HCT116 (cell line): ENCODE results near the gene GCK.

Source experiments
- CBX3 ChIP-seq: IDR thresholded peaks from 2 replicates; pipeline ENCODE4 v1.6.1; 2012; ENCODE audit warnings: low read depth
- CTCF ChIP-seq, 3 experiments: fragments of 200-600 bp in 1 of 3; sonication (generic) in 1 of 3; IDR thresholded peaks in 2 of 3; conservative IDR thresholded peaks in 1 of 3; 2 replicates each; pipeline ENCODE4 v1.5.1; 2012 to 2017; ENCODE audit warnings: low read depth in 2 of 3, low read length in 2 of 3, antibody characterized with exemption in 1 of 3, borderline replicate concordance in 1 of 3, control low read depth in 1 of 3, mild to moderate bottlenecking in 1 of 3, mixed read lengths in 1 of 3, mixed run types in 1 of 3, moderate library complexity in 1 of 3; ENCODE audit not compliant: insufficient read depth in 1 of 3
- EZH2 ChIP-seq: fragments of 200-600 bp; sonication (generic); IDR thresholded peaks from 2 replicates; pipeline ENCODE4 v1.6.1; 2017; ENCODE audit warnings: antibody characterized with exemption, mixed run types
- EZH2phosphoT487 ChIP-seq: fragments of 200-600 bp; IDR thresholded peaks from 2 replicates; pipeline ENCODE4 v1.6.1; 2018; ENCODE audit warnings: antibody characterized with exemption, borderline replicate concordance
- FOSL1 ChIP-seq: IDR thresholded peaks from 2 replicates; pipeline ENCODE4 v1.6.1; 2012; ENCODE audit warnings: low read depth
- JUND ChIP-seq: IDR thresholded peaks from 2 replicates; pipeline ENCODE4 v1.6.1; 2012
- POLR2A ChIP-seq: IDR thresholded peaks from 2 replicates; pipeline ENCODE4 v1.7.0; 2011; ENCODE audit warnings: borderline replicate concordance; ENCODE audit not compliant: insufficient read depth, insufficient read length; ENCODE audit errors: extremely low read depth
- POLR2AphosphoS5 ChIP-seq: IDR thresholded peaks from 2 replicates; pipeline ENCODE4 v1.6.1; 2011; ENCODE audit warnings: mild to moderate bottlenecking, low read depth, low read length, moderate library complexity
- RAD21 ChIP-seq: IDR thresholded peaks from 2 replicates; pipeline ENCODE4 v1.6.1; 2012; ENCODE audit warnings: low read depth, mild to moderate bottlenecking
- REST ChIP-seq: IDR thresholded peaks from 2 replicates; pipeline ENCODE4 v1.6.1; 2012; ENCODE audit warnings: low read depth
- SP1 ChIP-seq: IDR thresholded peaks from 2 replicates; pipeline ENCODE4 v1.6.1; 2012; ENCODE audit warnings: low read depth
- SRF ChIP-seq: IDR thresholded peaks from 2 replicates; pipeline ENCODE4 v1.6.1; 2012; ENCODE audit warnings: low read depth
- YY1 ChIP-seq: IDR thresholded peaks from 2 replicates; pipeline ENCODE4 v1.6.1; 2011; ENCODE audit warnings: low read length, low read depth, moderate library complexity, mild to moderate bottlenecking; ENCODE audit not compliant: insufficient replicate concordance; ENCODE audit errors: extremely low read depth
- ZNF274 ChIP-seq: fragments of 200-500 bp; sonication (Bioruptor generic); IDR thresholded peaks from 2 replicates; pipeline ENCODE4 v1.6.1; 2014; ENCODE audit warnings: mild to moderate bottlenecking, low read depth, low read length, inconsistent platforms

- TF ChIP-seq CTCF (IDR thresholded peaks at IDR 0.05 in 2 of 3, conservative IDR thresholded peaks at IDR 0.05 in 1 of 3; ENCODE audit: borderline replicate concordance in 1 of 3, insufficient read depth in 1 of 3, low read depth in 2 of 3, low read length in 2 of 3) = no peak
- TF ChIP-seq SP1 = no peak
- TF ChIP-seq POLR2A = no peak
- TF ChIP-seq CBX3 = no peak
- TF ChIP-seq POLR2AphosphoS5 = no peak
- no peak for TF ChIP-seq FOSL1
- TF ChIP-seq RAD21 = no peak
- no peak for TF ChIP-seq REST
- no peak for TF ChIP-seq SRF
- TF ChIP-seq EZH2phosphoT487 = no peak
- no peak for TF ChIP-seq YY1
- no peak for TF ChIP-seq EZH2
- TF ChIP-seq ZNF274 = no peak
- TF ChIP-seq JUND = no peak
Measured at GRCh38 chr7:44141221-44141850, 47.9 kb downstream of the GCK start, which contains the start of gene MYL7.
